Endometrium (tissue), 2 donors: Measurements from ENCODE around the gene RYR1.
"Not testable (repeated sequence)": the region's sequence is repeated elsewhere in the genome, so short reads cannot be mapped to it uniquely, and the experiment has no call there.

Source experiments
- FAIRE-seq: peaks from 2 replicates; lab custom pipeline; 2012; peaks lifted over from hg19 to GRCh38; lab: Jason Lieb, UNC
- donor health status: control.
- donor health status: control.

The RYR1 gene

GRCh38 chr19:38490861-38491260 lies 57.4 kb downstream of the RYR1 start:
- FAIRE-seq = no peak

- FAIRE-seq = no peak
Measured at GRCh38 chr19:38492181-38492813, 58.8 kb downstream of the RYR1 start.

- FAIRE-seq = no peak
Measured at GRCh38 chr19:38494379-38494778, 60.9 kb downstream of the RYR1 start.

GRCh38 chr19:38495375-38495774 lies 61.9 kb downstream of the RYR1 start:
- FAIRE-seq = not testable (repeated sequence)

GRCh38 chr19:38496116-38496515 lies 62.6 kb downstream of the RYR1 start:
- FAIRE-seq = no peak

- no peak for FAIRE-seq
Measured at GRCh38 chr19:38496603-38497487, 63.4 kb downstream of the RYR1 start.

GRCh38 chr19:38497907-38498306 lies 64.4 kb downstream of the RYR1 start:
- no peak for FAIRE-seq

GRCh38 chr19:38499532-38499931 lies 66.0 kb downstream of the RYR1 start:
- FAIRE-seq = no peak

GRCh38 chr19:38500450-38500849 lies 67.0 kb downstream of the RYR1 start:
- FAIRE-seq = no peak

GRCh38 chr19:38502410-38503076 lies 69.1 kb downstream of the RYR1 start:
- FAIRE-seq = no peak

GRCh38 chr19:38503077-38503410 lies 69.6 kb downstream of the RYR1 start:
- FAIRE-seq = no peak

GRCh38 chr19:38505958-38506357 lies 72.5 kb downstream of the RYR1 start:
- no peak for FAIRE-seq

GRCh38 chr19:38506375-38506722 lies 72.9 kb downstream of the RYR1 start:
- no peak for FAIRE-seq

- FAIRE-seq = no peak
Measured at GRCh38 chr19:38506723-38507550, 73.4 kb downstream of the RYR1 start.

GRCh38 chr19:38507551-38508127 lies 74.1 kb downstream of the RYR1 start:
- FAIRE-seq = no peak

- no peak for FAIRE-seq
Measured at GRCh38 chr19:38508507-38508906, 75.0 kb downstream of the RYR1 start.

- no peak for FAIRE-seq
Measured at GRCh38 chr19:38509027-38509426, 75.5 kb downstream of the RYR1 start.

- FAIRE-seq = no peak
Measured at GRCh38 chr19:38511074-38511708, 77.7 kb downstream of the RYR1 start.

GRCh38 chr19:38512277-38512676 lies 78.8 kb downstream of the RYR1 start:
- no peak for FAIRE-seq

GRCh38 chr19:38513156-38513555 lies 79.7 kb downstream of the RYR1 start:
- not testable (repeated sequence) for FAIRE-seq

- FAIRE-seq = no peak
Measured at GRCh38 chr19:38513762-38514167, 80.3 kb downstream of the RYR1 start.
